NCI-H2107 treated with DMSO at 0.1 percent for 48 hours (cell line): Measurements from ENCODE around the gene BCR.
A peak's percentile ranks its signal among the peaks of the same experiment; 100 is the strongest.
"Not testable (repeated sequence)": the region's sequence is repeated elsewhere in the genome, so short reads cannot be mapped to it uniquely, and the experiment has no call there.

Source experiments
- DNase-seq: peaks from one replicate; lab custom pipeline; 2025; ENCODE audit not compliant: unreplicated experiment; lab: John Stamatoyannopoulos, UW

BCR gene

DNA sequence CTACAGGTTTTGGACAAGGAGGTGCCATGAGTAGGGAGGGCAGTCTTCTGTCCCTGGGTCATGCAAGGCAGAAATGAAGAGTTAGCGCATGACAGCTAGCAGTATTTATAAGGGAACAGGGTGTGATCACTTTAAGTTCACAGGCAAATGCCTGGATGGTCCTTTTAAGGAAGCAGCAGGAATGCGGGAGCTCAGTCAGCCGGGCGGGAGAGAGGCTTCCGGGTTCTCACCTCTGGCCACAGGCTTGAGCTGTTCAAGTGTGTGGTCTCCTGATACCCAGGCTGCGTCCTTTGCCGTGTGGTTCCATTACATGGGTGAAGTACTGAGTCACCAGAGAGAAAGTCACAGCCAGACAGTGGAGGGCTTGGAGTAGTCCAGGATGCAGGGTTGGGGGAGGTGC, 105.4 kb downstream of the BCR start:
- DNase-seq: no peak

DNA sequence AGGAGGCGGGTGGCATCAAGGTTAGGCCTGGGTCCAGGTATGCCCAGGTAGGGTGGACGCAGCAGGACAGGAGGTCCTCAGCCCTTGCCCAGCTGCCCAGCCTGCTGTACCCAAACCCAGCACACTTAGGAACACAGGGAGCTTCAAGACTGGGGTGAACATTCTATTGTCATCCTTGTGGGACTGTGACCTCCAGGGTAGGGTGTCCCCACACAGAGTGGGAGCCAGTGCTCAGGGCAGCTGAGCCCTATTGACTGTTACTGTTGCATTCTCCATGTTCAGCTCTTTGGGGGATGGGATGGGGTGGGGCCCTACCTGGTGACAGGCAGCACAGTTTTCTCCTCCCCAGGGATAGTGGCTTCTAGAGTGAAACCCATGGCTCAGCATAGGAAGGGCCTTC, 106.0 kb downstream of the BCR start:
- no peak for DNase-seq

DNA sequence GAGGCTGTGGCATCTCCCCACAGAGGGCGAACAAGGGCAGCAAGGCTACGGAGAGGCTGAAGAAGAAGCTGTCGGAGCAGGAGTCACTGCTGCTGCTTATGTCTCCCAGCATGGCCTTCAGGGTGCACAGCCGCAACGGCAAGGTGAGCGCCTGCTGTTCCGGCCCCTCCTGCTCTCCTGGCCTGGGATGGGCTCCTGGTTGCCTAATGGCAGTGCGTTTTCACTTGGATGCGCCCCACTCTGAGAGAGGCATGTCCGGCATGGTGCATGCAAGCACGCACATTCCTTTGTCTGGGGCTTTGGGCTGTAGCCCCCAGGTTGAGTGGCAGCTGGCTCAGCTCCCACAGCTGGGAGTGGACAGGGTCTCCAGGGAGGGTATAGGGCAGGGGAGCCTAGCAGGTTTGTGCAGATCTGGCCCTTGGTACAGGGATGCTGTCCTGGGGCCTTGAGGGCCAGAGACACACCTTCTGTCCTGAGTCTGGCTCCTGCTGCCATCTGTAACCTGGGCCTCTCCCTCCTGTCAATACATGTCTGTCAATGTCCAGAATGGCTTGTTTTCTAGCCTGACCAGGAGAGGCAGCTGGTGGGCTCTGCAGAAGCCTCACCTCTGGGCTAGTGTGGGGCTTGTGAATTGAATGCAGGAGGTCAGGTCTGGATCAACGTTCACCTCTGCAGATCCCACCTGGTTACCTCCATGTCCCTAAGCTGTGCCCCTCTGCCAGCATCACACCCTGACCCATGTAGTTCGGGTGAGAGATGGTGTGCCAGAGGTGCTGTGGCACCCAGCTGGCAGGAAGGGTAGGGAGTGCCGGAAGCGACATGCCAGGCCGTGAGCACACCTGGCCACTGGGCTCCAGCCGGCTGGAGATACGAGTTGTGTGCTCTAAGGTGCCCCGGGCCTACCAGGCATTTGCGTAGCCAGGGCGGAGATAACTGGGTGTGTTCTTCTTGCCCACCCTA, 107.1 kb downstream of the BCR start:
- DNase-seq: no peak

DNA sequence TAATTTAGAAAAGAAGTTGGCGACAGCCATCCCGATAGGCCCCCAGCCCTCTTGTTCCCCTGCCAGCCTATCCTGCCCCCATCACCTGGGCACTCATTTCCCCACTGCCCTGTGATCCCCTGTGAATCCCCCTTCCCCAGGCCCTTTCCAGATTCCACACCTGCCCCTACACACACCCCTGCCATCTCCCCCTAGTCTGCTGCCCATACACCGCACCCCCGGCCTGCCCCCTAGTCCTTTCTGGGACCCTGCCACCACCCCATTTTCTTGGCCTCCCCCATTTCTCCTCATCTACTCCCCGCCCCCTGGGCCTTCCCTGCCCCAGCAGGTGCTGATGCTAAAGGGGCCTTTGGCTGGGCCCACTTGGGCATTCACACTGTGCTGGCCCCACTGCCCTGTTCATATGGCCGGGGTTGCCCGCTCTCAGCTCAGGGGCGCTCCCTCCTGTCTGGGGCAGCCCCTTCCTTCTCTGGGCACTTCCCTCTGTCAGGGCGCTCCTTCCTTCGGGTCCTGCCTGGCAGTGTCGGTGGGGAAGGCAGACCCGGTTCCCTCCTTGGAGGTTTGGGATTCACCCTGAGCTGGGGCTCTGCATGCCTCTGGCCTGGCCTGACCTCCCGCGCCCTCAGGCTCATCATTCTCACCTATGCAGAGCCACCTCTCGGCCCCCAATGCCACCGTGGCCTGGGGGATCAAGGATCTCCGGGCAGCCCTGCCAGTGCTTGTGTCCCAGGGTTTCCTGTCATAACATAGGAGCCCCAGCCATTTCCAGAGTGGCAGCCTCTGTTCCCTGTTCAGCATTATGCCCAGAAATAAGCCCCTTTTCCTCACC, 108.2 kb downstream of the BCR start:
- no peak for DNase-seq

DNA sequence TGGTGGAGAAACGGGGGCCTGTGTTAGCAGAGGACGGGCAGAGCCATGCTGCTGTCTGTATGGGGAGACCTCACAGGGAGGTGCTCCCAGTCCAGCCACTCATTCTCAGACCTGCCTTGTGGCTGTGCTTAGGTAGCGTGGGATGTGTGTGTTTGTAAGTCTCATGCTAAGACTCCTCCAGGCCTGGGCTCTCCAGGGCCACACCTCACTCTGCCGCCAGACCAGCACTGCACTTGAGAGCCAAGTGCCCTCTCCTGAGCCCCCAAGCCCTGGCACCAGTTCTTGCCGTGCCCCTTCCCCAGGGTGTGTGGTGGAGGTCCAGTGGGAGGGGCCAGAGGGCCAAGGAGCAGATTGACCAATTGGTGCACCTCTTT, 108.8 kb downstream of the BCR start:
- DNase-seq: no peak

DNA sequence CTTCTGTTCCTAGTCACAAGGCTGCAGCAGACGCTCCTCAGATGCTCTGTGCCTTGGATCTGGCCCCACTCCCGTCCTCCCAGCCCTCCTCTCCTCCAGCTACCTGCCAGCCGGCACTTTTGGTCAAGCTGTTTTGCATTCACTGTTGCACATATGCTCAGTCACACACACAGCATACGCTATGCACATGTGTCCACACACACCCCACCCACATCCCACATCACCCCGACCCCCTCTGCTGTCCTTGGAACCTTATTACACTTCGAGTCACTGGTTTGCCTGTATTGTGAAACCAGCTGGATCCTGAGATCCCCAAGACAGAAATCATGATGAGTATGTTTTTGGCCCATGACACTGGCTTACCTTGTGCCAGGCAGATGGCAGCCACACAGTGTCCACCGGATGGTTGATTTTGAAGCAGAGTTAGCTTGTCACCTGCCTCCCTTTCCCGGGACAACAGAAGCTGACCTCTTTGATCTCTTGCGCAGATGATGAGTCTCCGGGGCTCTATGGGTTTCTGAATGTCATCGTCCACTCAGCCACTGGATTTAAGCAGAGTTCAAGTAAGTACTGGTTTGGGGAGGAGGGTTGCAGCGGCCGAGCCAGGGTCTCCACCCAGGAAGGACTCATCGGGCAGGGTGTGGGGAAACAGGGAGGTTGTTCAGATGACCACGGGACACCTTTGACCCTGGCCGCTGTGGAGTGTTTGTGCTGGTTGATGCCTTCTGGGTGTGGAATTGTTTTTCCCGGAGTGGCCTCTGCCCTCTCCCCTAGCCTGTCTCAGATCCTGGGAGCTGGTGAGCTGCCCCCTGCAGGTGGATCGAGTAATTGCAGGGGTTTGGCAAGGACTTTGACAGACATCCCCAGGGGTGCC, 109.8 kb downstream of the BCR start:
- DNase-seq: no peak

DNA sequence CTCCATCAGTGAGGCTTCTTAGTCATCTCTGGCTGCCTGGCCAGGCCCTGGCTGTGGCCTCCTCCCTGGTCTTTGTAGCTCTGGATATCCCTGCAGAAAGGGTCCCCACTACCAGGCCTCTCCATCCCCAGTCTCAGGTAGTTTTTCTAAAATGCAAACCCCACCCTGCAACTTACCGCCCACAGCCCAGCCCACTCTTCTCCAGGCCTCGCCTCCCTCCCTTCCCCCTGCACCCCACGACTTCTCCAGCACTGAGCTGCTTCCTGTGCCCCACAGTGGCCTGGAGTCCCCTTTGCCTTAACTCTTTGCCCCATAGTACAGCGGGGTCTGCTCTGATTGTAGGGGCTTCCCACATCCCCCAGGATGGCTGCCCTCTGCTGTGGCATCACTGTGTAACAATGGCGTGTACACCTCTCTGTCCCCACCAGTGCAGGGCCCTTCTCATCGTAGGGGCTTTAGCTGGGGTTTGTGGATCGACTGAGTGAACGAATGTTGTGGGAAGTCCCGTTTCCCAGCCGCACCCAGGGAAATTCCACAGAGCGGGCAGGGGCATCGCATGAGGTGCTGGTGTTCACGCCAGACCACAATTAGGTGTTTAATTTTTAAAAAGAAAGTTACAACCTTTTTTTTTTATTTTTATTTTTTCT, 111.6 kb downstream of the BCR start:
- no peak for DNase-seq

DNA sequence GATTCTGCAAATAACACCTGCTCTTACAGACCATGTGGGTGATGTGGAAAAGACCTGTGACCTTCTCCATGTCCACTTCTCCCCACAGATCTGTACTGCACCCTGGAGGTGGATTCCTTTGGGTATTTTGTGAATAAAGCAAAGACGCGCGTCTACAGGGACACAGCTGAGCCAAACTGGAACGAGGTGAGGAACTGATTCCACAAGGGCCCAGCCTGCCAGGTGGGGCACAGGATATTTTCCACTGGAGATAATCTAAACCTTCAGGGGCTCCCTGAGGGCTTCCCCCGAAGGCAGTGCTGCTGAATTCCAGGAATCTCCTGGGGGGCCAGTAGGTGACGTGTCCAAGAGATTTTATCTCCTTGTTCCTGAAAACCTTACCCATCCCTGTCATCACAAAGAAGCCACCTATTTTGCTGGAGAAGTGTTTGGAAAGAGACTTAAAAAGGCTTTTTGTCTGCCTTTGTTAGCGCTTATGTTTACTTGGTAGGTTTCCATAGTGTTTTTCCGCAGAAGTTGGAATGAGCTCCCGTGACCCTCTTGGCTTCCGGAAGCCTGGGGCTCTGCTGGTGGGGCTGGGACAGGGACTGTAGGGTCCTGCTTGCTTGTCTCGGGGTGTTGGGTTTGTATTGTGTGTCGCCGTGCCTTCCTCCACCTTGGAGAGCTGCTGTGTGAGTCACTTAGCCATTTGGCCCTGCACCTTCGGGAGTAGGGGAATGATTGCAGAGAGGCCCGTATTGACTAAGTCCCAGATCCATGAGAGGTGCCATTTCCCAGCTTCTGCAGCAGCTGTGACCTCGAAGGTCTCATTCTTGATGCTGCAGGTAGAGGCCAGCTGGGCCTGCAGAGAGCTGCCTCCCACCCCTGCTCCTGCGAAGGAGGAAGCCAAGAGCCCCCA, 112.4 kb downstream of the BCR start:
- DNase-seq: no peak

DNA sequence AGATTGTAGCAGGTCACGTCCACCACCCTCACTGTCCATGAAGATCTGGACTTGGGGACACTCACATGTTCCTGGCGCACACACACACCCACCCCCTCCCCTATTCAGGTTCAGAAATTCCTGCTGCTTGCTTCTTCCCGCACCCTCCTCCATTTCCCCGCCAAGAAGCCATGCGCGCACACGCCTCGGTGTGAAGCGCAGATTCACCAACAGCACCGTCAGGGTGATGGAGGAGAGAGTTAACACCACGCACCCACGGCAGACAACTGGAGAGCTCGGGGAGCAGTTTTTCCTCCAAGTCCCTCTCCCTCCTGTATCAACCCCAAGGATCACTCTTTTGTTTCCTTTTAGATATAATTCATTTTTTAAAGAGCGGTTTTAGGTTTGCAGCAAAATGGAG, 113.4 kb downstream of the BCR start:
- DNase-seq: no peak

DNA sequence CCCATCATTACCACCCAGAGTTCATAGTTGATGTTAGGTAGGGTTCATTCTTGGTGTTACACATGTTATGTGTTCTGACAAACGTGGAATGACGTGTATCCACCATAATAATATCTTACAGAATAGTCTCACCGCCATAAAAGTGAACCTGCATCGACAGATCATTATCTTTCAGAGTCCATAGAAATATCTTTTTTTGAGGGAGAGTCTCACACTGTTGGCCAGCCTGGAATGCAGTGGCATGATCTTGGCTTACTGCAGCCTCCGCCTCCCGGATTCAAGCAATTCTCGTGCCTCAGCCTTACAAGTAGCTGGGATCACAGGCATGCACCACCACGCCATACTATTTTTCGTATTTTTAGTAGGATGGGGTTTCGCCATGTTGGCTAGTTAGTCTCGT, 113.9 kb downstream of the BCR start:
- no peak for DNase-seq

DNA sequence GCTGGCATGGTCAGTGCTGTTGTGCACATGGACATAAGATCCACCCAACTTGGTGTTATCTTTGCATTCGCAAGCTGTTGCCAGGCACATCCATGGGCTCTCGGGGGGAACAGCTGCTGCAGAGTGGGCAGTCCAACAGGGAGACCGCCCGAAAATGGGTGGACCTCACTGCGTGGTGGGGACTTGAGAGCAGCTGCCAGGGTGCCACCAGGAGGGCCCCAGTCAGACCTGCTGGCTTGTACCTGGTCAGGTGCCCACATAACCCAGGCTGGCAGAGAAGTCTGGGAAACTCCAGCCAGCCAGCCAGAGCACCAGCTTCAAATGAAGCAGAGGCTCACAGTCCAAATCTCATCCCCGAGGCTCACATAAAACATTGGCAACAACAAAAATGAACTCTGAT, 120.2 kb downstream of the BCR start:
- no peak for DNase-seq

DNA sequence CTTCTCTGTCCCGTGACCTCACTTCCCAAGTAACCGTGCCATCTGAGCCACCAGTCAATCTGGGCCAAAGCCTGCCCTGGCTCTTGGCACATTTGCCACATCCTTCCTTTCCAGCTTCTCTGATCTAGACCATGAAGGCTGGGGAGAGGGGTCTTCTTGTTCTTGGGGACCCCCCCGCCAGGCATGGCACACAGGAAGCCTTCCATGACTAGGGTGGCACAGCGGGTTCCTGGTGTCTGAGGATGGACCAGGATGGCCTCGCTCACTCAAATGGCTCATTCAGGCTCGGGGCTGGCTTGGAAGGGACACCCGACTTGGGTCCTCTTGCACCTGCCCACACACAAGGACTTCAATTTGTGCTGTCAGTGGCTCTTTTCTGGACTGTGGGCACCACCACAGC, 121.3 kb downstream of the BCR start:
- no peak for DNase-seq

DNA sequence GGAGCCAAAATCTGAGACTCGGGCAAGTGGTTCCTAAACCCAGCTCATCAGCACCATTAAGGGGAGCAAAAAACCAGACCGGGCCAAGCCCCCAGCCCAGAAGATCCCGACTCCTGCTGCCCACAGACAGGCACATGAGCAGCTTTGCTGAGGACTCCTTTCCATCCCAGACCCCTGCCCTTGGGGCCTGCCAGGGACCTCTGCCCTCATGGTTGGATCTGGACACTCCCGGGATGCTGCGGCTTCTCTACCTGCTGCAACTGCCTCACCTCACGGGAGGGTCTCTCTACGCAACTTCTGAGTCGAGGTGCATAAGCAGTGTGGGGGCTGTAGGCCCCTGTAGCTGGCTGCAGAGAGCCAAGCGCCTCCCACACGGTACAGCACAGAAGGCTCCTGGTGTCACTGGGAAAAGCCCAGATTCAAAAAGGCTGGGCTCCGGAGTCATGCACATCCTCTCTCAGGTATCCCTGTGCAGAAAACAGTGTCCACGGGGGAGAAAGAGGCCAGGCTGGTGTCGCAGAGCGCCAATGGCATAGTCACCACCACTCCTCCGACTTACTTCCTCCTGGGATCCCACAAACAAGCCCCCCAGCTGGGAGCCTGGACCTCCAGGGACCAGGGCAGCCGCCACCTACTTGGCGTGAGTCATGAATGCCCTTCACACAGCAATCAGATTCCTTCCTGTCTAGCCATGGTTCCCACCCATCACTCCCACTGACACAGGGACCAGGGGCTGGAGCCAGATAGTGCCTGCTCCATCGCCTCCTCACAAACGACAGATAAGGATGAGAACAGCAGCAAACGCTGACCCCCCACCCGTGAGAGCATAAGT, 122.1 kb downstream of the BCR start:
- no peak for DNase-seq

DNA sequence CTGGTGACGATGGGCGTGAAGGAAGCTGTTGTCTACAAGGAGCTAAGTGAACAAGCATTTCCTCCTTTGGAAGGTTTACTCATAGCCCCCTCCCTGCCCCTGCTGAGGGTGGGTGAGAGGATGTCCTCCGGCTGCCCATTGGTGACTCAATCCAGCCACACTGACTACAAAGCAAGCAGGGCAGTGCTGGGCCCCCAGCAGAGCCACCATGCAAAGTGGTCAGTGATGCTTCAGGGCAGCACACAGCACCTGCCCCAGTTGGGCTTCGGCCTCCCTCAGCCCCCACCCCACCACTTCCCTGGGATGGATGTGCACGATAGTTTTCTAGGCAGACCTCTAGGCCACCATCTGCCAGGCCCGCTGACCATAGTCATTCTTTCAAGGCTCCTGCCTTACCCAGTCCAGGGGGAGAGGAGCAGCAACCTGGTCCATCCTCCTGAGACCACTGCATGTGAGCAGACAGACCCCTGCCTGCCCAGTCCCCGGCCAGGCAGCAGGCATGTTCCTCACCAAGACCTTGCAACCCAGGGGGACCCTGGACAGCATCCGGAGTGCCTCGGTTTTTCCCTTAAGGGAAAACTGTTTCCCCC, 125.1 kb downstream of the BCR start:
- no peak for DNase-seq

DNA sequence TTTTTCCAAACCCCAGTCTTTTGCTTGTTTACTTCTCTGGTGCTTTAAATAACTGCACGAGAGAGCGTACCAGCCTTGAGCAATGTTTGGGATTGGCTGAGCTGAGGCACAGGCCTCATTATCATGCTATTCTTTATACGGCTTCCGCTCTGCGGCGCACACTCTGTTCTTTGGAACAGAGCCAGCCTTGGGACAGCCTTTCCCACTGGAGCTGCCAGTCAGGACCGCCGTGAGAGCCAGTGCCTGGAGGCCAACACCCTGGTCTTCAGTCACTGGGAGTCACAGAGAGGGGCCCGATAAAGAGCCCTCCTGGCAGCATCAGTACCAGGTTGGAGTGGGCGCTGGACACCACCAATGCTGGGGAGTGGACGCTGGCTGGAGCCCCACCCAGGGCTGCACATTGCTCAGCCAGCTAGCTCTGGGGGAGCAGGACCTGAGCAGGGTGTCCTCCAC, 125.6 kb downstream of the BCR start:
- DNase-seq: peak; percentile 42

DNA sequence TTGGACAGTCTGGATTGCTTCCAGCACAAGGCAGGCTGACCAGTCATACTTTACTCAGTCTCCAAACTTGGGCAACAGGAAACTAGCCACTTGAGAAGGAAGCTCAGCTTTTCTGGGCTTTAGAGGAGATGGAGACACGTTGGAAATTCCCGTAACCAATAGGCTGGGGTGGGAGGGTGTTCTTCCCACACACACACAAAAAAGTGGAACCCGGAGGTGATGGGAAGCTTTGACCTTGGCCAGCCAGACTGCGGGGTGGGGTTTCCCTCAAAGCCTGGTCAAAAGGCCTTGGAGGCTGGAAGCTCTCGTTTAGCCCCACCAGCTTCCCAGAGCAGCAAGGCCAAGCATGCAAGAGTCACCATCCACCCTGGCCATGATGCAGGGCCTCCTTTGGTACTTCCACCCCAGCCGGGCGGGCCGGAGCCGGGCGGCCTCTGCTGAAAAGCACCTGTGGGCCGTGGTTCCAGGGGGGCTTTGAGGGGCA, 126.2 kb downstream of the BCR start:
- no peak for DNase-seq

DNA sequence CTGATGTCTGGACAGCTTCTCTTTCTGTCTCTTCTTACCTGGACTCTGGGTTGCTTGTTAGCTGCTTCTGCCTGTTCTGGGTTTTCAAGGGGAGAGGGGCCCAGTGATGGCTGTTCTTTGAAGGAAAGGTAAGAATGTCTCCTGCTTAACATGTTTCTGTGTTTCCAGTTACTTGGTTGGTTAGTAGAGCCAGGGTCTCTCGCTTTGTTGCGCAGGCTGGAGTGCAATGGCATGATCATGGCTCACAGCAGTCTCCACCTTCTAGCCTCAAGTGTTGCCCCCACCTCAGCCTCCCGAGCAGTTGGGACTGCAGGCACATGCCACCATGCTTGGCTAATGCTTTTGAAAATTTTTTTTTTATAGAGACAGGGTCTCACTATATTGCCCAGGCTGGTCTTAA, 126.6 kb downstream of the BCR start:
- DNase-seq: no peak

DNA sequence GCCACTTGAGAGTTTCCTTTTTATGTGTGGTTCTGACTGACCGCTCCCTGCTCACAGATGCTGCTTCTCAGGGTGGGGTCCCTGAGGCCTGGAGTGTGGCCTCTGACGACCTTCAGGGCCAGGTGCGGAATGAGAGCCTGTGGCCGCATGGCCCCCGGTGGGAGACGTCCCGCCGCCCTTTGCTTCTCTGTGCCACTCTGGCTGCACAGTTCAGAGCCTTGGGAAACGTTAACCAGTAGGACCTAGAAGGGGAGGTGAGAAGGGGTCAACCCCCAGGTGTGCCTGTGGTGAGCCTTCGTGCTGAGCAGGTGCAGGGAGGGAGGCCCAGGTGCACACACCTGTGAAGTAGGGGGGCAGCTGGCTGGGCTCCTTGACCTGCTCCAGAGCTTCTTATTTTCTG, 127.2 kb downstream of the BCR start:
- not testable (repeated sequence) for DNase-seq
